Astrocyte (in vitro differentiated cells and primary cell): ENCODE results near the gene KATNB1.

Experiments
- CTCF ChIP-seq: IDR thresholded peaks from 2 replicates; pipeline ENCODE4 v1.5.1; 2011; ENCODE audit warnings: low read depth, mild to moderate bottlenecking, inconsistent platforms, low read length, moderate library complexity; ENCODE audit not compliant: insufficient read depth
- EZH2 ChIP-seq: IDR thresholded peaks from 2 replicates; pipeline ENCODE4 v1.6.1; 2012; ENCODE audit warnings: mild to moderate bottlenecking, low read length, inconsistent platforms; ENCODE audit not compliant: insufficient read depth

- no peak for TF ChIP-seq EZH2
- TF ChIP-seq CTCF: no peak
These were observed 6.2 kb downstream of the KATNB1 start for GRCh38 chr16:57741660-57742191.
